Stomach (tissue), 9 donors: ENCODE results near the gene RHEX. TPM values are rescaled to one million over a fixed set of nuclear protein-coding genes. Genes with fewer than 3 reads are reported as not detected.

ENCODE experiments used
- DNase-seq, 2 donors: peaks; one replicate each; pipeline versions ENCODE4 v3.0.0 to v3.0.0-alpha.2; 2013 to 2019
- H3K27ac ChIP-seq, 5 donors: fragments of 200-600 bp in 4 of 5; sonication (generic) in 4 of 5; one replicate each; pipeline ENCODE4 v1.5.1; 2013 to 2019; ENCODE audit warnings: mild to moderate bottlenecking in 1 of 5, moderate library complexity in 1 of 5
- H3K27me3 ChIP-seq, 3 donors: fragments of 200-600 bp; sonication (generic); one replicate each; pipeline ENCODE4 v1.5.1; 2017 to 2019; ENCODE audit warnings: mixed run types in 1 of 3
- H3K36me3 ChIP-seq, 4 donors: fragments of 200-600 bp; sonication (generic); 1 replicate in 3 of 4; 2 replicates in 1 of 4; pipeline ENCODE4 v1.5.1; 2016 to 2019
- H3K4me1 ChIP-seq, 4 donors: fragments of 200-600 bp; sonication (generic); one replicate each; pipeline ENCODE4 v1.5.1; 2016 to 2019
- H3K4me3 ChIP-seq, 4 donors: fragments of 200-600 bp; sonication (generic) in 3 of 4; one replicate each; pipeline ENCODE4 v1.5.1; 2016 to 2019; ENCODE audit warnings: mild to moderate bottlenecking in 1 of 4
- H3K9me3 ChIP-seq, 4 donors: fragments of 200-600 bp; sonication (generic); one replicate each; pipeline ENCODE4 v1.5.1; 2016 to 2019
- CTCF ChIP-seq, 7 experiments: fragments of 450-650 bp in 4 of 7; fragments of 200-600 bp in 3 of 7; sonication (generic) in 3 of 7; IDR thresholded peaks; one replicate each; pipeline ENCODE4 v1.5.1; 2016 to 2019; ENCODE audit warnings: antibody characterized with exemption in 7 of 7, control low read depth in 2 of 7, mild to moderate bottlenecking in 1 of 7
- EP300 ChIP-seq: sonication (generic); formaldehyde crosslinking; IDR thresholded peaks from one replicate; pipeline ENCODE4 v1.6.1; 2017; ENCODE audit warnings: antibody characterized with exemption
- POLR2A ChIP-seq, 4 donors: fragments of 450-650 bp; IDR thresholded peaks; one replicate each; pipeline ENCODE4 v1.6.1; 2016; ENCODE audit warnings: antibody characterized with exemption in 4 of 4, control low read depth in 2 of 4, mild to moderate bottlenecking in 1 of 4, moderate library complexity in 1 of 4
- POLR2AphosphoS5 ChIP-seq, 3 donors: sonication (generic); formaldehyde crosslinking; IDR thresholded peaks; one replicate each; pipeline ENCODE4 v1.6.1; 2016; ENCODE audit warnings: antibody characterized with exemption in 3 of 3
- WGBS, 5 donors: extraction: QIAGEN DNeasy Blood & Tissue Kit in 3 of 5; methylation state at CpG; one replicate each; pipeline versions ENCODE4 v1.1.5 to v1.1.7; 2013 to 2018; 5-methylcytosine and 5-hydroxymethylcytosine counted together
- intact Hi-C: fragments of 100-400 bp; cut with DNase I; formaldehyde crosslinking; loops from one replicate; pipeline ENCODE4 v1.15.1; 2023; ENCODE audit warnings: low total_unique reads
- polyA plus RNA-seq, 3 donors: library from polyadenylated mRNA; stranded (reverse); fragments of 200-250 nt; gene quantifications; one replicate each; pipeline ENCODE4 v1.2.3, GENCODE V29; 2013
- total RNA-seq, 5 donors: library from RNA; depleted of rRNA; stranded (reverse); fragments of >200 nt; gene quantifications; one replicate each; pipeline versions ENCODE4 v1.1.0 to v1.2.3, GENCODE V29; 2014 to 2016
- donor health status: healthy with polysubstance abuse.
- donor health status: Bipolar disorder and iron deficiency.
- donor health status: healthy.

The RHEX gene
- total and polyA plus RNA-seq, 8 donors, result 0.83 to 10.5 (median 1.6) TPM; not detected in 2

GRCh38 chr1:206070627-206071304 lies 17.8 kb downstream of the RHEX start:
- H3K9me3 ChIP-seq, result no peaks in the 10 kb centered on the region
- H3K4me1 ChIP-seq, result peaks cover 0 to 19% (median 5%) of the 10 kb centered on the region in 4 donors
- no peak for TF ChIP-seq CTCF (IDR thresholded peaks at IDR 0.05)
- no peak for TF ChIP-seq POLR2AphosphoS5 (IDR thresholded peaks at IDR 0.05)
- TF ChIP-seq EP300, result no peak
- TF ChIP-seq POLR2A (IDR thresholded peaks at IDR 0.05), result no peak
- H3K4me3 ChIP-seq, result no peak overlapping the region
- no peak for DNase-seq
- intact Hi-C loops, result no loop called here
- WGBS, 5 donors, result 81 to 90% (median 89%) methylated on average over 9 of the region's 9 CpGs
- no peak overlapping the region for H3K27ac ChIP-seq
- H3K27me3 ChIP-seq, result no peaks in the 10 kb centered on the region
- H3K36me3 ChIP-seq, result no peaks in the 10 kb centered on the region

- no peak overlapping the region for H3K27ac ChIP-seq
- no peaks in the 10 kb centered on the region for H3K9me3 ChIP-seq
- no peaks in the 10 kb centered on the region for H3K27me3 ChIP-seq
- no peak overlapping the region for H3K4me3 ChIP-seq
- intact Hi-C loops, result no loop called here
- H3K4me1 ChIP-seq, result no peaks in the 10 kb centered on the region
- TF ChIP-seq POLR2AphosphoS5 (IDR thresholded peaks at IDR 0.05), result no peak
- TF ChIP-seq POLR2A (IDR thresholded peaks at IDR 0.05), result no peak
- TF ChIP-seq CTCF (IDR thresholded peaks at IDR 0.05), result no peak
- TF ChIP-seq EP300, result no peak
- WGBS, 5 donors, result 43 to 55% (median 51%) methylated on average over 3 of the region's 3 CpGs
- no peaks in the 10 kb centered on the region for H3K36me3 ChIP-seq
- DNase-seq, result no peak
Measured at GRCh38 chr1:206074839-206075238, 21.9 kb downstream of the RHEX start.

- Histone ChIP-seq H3K36me3 (no peaks in the 10 kb centered on the region), H3K9me3 (no peaks in the 10 kb centered on the region), H3K27ac (no peak overlapping the region), H3K27me3 (no peaks in the 10 kb centered on the region), H3K4me1 (no peaks in the 10 kb centered on the region), H3K4me3 (no peak overlapping the region)
- TF ChIP-seq CTCF (IDR thresholded peaks at IDR 0.05) (no peak), POLR2A (IDR thresholded peaks at IDR 0.05) (no peak), EP300 (no peak), POLR2AphosphoS5 (IDR thresholded peaks at IDR 0.05) (no peak)
- 73 to 79% (median 74%) methylated on average over 11 of the region's 11 CpGs for WGBS, 5 donors
- intact Hi-C loops, result no loop called here
- DNase-seq, result no peak
Measured at GRCh38 chr1:206075786-206076755, 23.1 kb downstream of the RHEX start.

GRCh38 chr1:206079135-206079534 lies 26.2 kb downstream of the RHEX start:
- Histone ChIP-seq H3K36me3 (no peaks in the 10 kb centered on the region), H3K9me3 (no peaks in the 10 kb centered on the region), H3K27me3 (no peaks in the 10 kb centered on the region), H3K4me1 (no peaks in the 10 kb centered on the region), H3K4me3 (no peak overlapping the region), H3K27ac (no peak overlapping the region)
- intact Hi-C loops, result no loop called here
- no peak for DNase-seq
- TF ChIP-seq POLR2AphosphoS5 (IDR thresholded peaks at IDR 0.05) (no peak), EP300 (no peak), CTCF (IDR thresholded peaks at IDR 0.05) (no peak), POLR2A (IDR thresholded peaks at IDR 0.05) (no peak)
- WGBS, 5 donors, result 52 to 78% (median 73%) methylated on average over 1 of the region's 1 CpG
